Measurements from ENCODE around the gene ANKRD13D.

- TF ChIP-seq, protein P1, sequence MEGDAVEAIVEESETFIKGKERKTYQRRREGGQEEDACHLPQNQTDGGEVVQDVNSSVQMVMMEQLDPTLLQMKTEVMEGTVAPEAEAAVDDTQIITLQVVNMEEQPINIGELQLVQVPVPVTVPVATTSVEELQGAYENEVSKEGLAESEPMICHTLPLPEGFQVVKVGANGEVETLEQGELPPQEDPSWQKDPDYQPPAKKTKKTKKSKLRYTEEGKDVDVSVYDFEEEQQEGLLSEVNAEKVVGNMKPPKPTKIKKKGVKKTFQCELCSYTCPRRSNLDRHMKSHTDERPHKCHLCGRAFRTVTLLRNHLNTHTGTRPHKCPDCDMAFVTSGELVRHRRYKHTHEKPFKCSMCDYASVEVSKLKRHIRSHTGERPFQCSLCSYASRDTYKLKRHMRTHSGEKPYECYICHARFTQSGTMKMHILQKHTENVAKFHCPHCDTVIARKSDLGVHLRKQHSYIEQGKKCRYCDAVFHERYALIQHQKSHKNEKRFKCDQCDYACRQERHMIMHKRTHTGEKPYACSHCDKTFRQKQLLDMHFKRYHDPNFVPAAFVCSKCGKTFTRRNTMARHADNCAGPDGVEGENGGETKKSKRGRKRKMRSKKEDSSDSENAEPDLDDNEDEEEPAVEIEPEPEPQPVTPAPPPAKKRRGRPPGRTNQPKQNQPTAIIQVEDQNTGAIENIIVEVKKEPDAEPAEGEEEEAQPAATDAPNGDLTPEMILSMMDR (conservative IDR thresholded peaks at IDR 0.05), result no peak
- no peak for TF ChIP-seq EZH2 (IDR thresholded peaks at IDR 0.05; ENCODE audit: low read depth)
Observed at GRCh38 chr11:67255353-67255752, 33.8 kb upstream of the ANKRD13D start.

Measured in PC-9 (cell line).